Activated CD4-positive, CD25-positive, alpha-beta regulatory T cell treated with anti-CD3 and anti-CD28 coated beads, Interleukin-2, amount 50 U/mL, for 72 hours (primary cell): ENCODE data around the gene SSNA1.

Experiments
- DNase-seq: peaks from one replicate; pipeline ENCODE4 v3.0.0; 2021

The SSNA1 gene, protein sequence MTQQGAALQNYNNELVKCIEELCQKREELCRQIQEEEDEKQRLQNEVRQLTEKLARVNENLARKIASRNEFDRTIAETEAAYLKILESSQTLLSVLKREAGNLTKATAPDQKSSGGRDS

DNA sequence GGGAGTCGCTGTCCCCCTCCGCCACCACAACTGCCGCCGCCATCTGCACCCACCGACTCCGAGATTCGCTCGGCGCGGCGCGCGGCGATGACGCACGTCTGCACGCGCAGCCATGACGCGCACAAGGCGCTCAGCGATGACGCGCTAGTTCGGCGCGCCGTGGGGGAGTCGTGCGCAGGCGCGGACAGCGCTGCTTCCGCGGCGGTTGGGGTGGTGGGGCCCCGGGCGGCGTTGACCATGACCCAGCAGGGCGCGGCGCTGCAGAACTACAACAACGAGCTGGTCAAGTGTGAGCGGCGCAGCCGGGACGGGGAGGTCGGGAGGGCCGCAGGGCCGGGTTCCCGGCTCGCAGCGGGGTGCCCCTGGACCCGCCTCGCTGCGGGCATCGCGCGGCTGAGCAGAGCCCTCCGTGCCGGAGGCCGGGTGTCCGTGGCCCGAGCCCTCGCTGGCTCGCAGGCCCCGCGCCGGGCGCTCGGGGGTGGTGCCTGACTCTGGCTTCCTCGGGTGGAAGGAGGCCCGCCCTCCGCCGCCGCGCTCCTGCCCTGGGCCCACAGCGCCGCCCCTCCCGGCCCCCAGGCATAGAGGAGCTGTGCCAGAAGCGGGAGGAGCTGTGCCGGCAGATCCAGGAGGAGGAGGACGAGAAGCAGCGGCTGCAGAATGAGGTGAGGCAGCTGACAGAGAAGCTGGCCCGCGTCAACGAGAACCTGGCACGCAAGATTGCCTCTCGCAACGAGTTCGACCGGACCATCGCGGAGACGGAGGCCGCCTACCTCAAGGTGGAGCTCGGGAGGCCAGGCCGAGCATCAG, at the start of gene SSNA1, which contains the start of gene ANAPC2:
Gene SSNA1, plus strand, starts transcription at position 187 of the 807 bp plus-strand sequence. Its CDS starts 51 bp downstream, at position 238.
Gene ANAPC2, minus strand, starts transcription at position 71 of the 807 bp plus-strand sequence. Its CDS starts 28 bp downstream, at position 43.
- peak; percentile 96 for DNase-seq

DNA sequence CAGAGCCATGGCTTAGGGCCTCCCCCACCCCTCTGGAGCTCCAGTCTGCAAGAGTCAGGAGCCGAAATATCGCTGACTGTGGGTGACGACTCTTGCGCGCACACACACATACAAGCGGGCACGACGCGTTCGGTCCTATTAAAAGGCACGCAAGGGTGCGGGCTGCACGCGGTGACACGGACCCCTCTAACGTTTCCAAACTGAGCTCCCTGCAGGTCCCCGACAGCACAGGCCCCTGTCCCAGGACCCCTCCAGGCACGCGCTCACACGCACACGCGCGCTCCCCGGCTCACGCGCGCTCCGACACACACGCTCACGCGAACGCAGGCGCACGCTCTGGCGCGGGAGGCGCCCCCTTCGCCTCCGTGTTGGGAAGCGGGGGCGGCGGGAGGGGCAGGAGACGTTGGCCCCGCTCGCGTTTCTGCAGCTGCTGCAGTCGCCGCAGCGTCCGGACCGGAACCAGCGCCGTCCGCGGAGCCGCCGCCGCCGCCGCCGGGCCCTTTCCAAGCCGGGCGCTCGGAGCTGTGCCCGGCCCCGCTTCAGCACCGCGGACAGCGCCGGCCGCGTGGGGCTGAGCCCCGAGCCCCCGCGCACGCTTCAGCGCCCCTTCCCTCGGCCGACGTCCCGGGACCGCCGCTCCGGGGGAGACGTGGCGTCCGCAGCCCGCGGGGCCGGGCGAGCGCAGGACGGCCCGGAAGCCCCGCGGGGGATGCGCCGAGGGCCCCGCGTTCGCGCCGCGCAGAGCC, 49.6 kb upstream of the SSNA1 start, which contains the start of gene GRIN1:
Gene GRIN1, plus strand, starts transcription at position 433 of the 746 bp plus-strand sequence. CDS start 333 bp downstream, outside the sequence.
- no peak for DNase-seq

DNA sequence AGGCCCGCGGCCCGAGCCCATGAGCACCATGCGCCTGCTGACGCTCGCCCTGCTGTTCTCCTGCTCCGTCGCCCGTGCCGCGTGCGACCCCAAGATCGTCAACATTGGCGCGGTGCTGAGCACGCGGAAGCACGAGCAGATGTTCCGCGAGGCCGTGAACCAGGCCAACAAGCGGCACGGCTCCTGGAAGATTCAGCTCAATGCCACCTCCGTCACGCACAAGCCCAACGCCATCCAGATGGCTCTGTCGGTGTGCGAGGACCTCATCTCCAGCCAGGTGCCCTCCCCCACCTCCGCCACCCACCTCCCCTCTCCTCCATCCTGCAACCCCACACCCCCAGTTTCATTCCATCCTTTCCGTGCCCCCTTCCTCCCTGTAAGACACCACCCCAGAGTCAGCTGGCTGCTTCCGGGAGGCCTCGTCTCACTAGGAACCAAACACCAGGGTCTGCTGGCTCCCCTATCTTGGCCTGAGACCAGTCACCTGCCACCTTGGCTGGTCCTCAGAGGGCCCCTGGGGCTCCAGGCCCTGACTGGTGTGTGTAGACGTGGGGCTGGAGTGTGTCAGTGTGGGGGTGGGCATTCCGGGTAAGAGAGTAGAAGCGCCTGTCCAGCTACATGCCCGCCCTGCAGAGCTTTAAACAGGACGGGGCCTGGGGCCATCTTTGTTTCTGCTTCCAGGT, 48.9 kb upstream of the SSNA1 start:
- no peak for DNase-seq

DNA sequence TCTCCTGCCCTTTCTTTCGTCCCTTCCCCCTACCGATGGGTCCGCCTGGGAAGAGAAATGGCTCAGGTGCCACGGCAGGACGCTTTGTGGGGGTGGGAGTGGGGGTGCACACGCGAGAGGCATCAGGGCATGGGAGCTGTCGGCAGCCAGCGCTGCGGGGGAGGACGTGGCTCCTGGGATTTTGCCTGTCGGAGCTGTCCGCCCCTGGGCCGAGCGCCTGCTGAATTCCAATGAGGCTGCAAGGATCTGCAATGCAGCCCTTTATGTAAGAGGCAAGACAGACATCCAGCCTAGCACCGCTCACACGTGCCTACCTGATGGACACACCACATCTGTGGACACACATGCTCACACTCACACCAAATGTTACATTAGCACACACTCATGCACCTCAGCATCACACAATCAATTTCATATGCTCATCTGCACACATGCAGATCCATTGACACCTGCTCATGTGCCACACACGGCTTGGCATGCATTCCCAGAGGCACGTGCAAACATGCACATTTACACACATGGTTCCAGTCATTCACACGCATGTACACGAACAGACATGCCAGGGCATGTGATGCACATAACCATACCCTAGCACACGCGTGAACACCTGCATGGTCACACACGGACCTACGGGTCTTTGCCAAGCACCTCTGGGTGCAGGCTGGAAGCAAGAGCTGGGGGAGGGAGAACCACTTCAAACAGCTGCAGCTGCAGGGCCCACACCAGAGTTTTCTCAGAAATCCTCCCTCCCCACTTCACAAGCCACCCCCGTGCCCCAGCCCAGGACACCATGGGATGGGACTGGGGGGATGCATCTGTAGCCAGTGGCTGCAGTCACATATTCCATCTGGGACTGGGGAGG, 48.1 kb upstream of the SSNA1 start:
- DNase-seq = no peak

DNA sequence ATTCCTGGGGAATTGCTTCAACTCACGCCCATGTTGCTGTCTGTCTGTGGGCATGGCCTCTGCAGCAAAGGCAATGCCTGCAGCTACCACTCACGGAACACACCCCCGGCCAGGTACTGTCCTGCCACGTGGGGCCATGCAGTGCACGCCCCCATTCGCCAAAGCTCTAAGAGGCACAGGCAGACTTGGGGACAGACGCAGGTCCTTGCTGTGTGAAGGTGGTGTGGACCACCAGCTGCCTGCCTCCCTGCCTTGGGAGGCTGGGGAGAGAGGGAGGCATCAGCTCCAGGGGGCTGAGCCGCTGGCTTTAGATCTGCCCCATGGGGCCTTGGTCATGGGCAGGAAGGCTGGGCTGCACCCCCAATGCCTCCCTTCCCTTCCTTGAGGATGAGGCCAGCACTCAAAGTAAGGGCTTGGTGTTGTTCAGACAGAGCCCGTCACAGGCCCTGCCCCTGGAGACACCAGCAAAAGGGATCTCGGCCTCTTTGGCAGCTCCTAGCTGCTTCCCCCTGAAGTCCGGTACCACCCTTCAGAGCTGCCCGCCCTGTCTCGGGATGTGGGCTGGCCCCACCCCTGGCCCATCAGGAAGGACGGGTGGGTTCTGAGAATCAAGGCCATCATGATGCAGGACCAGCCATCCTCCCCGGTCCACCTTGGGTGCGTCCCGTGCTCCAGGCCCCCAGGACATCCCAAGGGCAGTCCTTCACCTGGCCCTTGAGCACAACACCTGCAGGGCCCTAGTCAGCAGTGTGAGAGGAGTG, 47.2 kb upstream of the SSNA1 start:
- no peak for DNase-seq

DNA sequence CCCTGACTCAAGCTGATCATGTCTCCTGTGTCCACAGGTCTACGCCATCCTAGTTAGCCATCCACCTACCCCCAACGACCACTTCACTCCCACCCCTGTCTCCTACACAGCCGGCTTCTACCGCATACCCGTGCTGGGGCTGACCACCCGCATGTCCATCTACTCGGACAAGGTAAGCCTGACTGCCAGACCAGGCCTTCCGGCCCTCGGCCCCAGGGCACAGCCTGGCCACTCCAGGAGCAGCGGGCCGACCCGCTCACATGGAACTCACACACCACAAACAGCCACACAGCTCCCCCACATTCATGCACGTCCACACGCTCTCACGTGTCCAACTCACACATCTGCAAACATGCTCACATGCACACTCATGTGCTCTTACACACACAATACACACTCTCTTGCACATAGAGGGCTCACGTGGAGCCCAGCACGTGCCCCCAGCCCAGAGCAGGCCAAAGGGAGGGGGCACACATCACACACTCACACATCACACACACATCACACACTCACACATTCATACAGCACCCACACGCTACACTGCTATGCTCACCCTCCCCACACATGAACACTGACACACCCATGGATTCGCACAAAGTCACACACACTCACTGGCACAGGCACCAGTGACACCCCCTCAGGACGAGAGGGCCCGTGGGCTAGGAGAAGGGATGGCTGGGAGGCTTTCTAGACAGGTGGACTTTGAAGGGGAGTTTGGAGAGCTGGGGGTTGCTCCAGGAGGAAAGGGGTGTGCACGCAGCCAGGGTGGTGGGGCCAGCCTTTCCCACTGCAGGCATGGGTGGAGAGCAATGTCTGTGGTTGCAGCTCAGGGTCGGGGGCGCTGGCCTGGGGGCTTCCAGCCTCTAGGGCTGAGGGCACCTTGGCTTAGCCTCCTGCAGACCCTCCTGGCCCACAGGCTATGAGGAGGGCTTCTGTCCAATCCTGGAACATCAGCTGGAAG, 46.2 kb upstream of the SSNA1 start:
- DNase-seq = no peak

DNA sequence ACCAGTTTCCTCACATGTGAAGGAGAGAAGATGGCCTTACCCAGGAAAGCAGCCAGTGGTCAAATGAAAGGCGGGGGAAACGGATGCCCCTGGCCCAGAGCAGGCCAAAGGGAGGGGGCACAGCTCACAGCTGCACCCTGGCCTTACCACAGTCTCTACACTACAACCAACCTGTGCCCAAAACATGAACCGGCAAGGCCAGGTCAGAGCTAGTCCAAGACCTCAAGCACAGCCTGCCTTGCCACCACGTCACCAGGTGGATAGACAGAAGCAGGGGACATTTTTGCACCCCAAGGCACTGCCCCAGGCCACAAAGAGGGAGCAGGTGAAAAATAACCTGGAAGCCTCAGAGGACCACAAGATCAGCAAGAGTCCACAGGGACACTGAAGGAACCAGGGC, 45.0 kb upstream of the SSNA1 start:
- no peak for DNase-seq

DNA sequence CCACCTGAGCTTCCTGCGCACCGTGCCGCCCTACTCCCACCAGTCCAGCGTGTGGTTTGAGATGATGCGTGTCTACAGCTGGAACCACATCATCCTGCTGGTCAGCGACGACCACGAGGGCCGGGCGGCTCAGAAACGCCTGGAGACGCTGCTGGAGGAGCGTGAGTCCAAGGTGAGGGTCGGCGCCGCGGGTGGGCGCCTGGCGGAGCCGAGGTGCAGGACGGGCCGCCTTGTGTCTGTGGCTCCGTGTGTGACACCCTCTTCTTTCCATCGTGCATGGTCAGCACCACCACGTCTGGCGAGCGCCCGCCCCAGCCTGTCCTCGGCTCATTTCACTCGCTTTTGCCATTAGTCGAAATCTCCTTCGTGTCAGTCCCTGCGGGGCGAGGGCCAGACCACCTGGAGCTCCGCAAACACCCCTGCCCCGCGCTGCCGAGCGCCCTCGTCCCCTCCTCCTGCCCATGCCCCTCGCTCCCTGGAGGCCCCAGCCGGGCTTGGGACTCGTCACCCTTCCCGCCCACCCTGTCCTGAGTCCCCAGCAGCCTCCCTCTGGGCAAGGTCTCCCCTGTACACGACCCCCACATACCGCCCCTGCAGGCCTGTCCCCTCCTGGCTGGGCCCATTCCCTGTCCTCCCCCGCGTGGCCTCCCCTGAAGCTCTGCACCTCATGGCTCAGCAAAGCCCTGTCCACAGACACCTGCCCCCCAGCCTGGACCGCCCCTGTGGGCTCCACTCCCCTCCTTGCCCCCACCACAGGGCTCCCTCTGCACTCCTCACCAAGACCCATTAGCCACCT, 42.5 kb upstream of the SSNA1 start:
- no peak for DNase-seq

DNA sequence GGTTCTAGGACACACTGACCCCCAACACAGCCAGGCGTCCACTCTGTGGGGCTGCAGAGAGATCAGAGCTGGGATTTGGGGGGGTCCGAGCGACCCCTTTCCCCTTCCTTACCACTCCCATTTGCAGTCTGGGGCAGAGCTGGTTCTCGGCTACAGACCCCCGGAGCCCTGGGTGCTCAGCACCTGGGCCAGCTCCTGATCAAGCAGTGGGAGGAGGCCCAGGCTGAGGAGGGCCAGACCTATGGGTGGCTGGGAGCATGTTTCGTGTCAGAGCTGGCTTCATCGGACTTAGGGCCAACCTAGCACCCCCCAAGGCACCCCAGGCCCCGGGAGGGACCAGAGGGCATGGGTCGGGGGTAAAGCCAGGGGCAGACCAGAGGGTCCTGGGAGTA, 42.0 kb upstream of the SSNA1 start:
- no peak for DNase-seq

DNA sequence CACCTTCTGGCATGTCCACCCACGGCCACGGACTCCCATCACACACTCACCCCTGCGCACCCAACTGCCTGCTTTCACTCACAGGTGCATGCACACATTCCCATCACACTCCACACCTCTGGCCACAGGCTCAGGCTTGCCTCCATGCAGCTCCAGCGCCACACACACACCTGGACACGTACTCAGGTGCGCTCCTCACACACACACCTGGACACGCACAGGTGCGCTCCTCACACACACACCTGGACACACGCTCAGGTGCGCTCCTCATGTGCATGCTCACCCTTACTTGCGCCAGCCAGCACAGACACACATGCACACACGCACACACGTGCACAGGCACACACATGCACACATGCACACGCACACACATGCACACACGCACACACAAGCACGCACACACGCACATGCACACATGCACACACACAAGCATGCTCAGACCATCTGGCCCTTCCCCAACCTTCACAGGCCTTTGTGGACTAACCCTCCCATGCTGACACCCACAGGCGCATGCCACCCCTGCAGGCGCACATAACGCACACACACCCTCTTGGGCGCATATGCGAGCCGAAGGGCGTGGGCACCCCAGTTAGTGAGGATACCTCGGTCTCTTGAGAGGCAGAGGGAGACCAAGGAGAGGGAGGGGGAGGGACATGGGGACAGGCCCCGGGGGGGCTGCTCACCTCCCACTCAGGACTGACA, 41.2 kb upstream of the SSNA1 start:
- no peak for DNase-seq

DNA sequence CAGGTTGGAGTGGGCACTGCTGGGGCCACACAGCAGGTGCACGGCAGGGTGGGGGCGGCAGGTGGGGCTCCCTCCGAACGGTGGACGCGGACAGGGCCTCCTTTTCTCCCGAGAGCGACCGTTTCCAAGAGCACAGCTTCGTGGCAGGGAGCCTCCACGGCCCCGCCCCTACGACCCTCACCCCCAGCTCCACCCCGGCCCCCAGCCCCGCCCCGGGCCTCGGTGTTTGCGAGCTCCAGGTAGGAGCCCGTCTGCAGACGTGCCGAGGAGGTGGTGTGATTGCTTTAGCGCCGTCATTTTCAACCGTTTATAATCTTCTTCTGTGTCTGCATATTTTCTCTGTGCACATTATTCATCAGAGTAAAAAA, 40.7 kb upstream of the SSNA1 start:
- no peak for DNase-seq

DNA sequence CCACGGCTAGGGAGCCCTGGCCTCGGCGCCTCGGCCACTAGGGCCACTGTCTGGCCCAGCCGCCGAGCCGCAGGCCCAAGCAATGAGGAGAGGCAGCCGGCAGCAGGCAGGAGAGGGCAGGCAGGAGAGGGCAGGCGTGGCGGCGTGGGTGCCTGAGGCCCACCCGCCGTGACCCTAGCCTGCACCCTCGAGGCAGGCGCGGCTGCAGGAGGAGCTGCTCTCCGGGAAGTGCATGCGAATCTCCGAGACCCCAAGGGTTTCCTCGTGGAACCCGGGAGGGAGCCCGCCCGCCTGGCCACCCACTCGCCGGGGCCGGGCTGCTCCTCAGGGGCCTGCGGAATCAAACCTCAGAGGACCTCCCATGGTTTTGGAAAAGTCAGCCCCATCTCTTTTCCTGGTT, 40.2 kb upstream of the SSNA1 start:
- DNase-seq = no peak

DNA sequence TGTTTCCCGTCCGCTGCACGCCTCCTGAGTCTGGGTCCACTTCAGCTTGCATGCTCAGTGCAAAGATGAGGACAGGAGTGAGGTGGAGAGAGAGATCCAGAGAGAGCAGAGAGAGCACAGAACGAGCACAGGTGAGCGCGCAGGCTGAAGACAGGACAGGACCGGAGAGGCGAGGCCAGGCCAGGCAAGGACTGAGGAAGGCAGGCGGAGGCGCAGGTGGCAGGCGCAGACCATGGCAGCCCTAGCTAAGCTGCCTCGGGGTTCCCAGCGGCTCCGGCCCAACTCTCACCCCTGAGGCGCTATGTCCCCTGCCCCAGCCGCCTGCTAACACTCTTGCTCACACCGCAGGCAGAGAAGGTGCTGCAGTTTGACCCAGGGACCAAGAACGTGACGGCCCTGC, 39.8 kb upstream of the SSNA1 start:
- DNase-seq = no peak

DNA sequence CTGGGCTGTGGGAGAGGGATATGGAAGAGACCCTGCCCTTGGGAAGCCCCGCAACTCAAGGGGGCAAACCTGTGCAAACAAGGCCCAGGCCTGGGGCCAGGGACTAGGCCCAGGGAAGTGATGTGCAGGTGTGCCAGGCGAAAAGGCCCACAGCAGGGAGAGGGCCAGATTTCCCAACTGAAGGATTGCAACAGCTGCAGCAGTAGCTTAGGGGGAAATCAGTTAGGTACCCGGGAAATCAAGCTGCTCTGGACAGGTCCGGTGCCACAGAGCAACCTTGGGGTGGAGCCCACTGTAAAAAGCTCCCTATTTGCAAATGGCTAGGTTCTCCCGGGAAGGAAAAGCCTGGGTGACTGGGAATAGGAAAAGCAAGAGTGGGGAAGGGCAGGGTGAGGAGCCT, 39.1 kb upstream of the SSNA1 start:
- no peak for DNase-seq

DNA sequence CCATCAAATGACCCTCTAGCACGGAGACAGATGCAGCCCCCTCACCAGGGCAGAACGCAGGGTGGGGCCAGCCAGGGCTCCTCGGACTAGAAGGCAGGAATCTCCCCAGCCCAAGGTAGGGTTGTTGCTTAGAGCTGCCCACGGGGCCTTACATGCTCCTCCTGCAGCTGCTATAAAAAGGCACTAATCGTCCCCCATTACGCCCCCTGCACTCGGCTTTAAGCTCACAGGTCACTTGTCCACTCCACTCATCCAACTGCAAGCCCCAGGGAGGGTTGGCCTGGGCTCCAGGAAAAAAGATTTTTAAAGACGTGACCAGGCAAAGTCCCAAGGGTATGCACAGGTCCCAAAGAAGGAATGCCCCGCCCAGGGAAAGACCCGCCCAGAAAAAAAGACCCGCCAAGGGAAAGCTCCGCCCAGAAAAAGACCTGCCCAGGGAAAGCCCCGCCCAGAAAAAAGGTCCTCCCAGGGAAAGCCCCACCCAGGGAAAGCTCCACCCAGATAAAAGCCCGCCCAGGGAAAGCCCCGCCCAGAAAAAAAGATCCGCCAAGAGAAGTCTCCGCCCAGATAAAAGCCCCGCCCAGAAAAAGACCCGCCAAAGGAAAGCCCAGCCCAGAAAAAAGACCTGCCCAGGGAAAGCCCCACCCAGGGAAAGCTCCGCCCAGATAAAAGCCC, 38.4 kb upstream of the SSNA1 start:
- no peak for DNase-seq

DNA sequence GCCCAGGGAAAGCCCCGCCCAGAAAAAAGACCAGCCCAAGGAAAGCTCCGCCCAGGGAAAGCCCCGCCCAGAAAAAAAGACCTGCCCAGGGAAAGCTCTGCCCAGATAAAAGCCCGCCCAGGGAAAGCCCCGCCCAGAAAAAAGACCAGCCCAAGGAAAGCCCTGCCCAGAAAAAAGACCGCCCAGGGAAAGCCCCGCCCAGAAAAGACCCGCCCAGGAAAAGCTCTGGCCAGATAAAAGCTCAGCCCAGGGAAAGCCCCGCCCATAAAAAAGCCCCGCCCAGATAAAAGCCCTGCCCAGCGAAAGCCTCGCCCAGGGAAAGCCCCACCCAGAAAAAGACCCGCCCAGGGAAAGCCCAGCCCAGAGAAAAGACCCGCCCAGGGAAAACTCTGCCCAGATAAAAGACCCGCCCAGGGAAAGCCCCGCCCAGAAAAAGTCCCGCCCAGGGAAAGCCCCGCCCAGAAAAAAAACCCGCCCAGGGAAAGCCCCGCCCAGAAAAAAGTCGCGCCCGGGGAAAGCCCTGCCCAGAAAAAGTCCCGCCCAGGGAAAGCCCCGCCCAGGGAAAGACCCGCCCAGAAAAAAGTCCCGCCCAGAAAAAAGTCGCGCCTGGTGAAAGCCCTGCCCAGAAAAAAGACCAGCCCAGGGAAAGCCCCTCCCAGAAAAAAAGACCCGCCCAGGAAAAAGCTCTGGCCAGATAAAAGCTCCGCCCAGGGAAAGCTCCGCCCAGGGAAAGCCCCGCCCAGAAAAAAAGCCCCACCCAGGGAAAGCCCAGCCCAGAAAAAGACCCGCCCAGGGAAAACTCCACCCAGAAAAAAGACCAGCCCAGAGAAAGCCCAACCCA, 37.6 kb upstream of the SSNA1 start:
- peak; percentile 58 for DNase-seq

DNA sequence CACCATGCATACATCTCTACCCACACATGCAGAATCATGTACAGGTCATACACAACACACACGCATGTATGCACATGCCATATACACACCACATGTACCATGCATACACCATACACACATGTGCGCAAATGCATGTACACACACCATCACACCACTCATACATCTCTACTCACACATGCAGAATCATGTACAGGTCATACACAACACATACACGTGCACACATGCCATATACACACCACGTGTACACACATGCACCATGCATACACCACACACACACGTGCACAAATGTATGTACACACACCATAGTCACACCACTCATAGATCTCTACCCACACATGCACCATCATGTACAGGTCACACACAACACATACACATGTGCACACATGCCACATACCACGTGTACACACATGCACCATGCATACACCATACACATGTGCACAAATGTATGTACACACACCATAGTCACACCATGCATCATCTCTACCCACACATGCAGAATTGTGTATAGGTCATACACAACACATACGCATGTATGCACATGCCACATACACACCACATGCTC, 35.6 kb upstream of the SSNA1 start:
- no peak for DNase-seq
